Cardiac fibroblast (primary cell): ENCODE results near the gene DIP2A.

Experiments
- DNase-seq, 2 donors: peaks; one replicate each; pipeline versions ENCODE4 v3.0.0 to v3.0.0-alpha.2; 2010; ENCODE audit warnings: low read depth in 2 of 2
- H3K4me3 ChIP-seq, 2 donors: replicated peaks in 1 of 2; 1 replicate in 1 of 2; 2 replicates in 1 of 2; pipeline ENCODE4 v1.5.1; 2011; ENCODE audit warnings: low read depth in 2 of 2, low read length in 2 of 2, mild to moderate bottlenecking in 2 of 2, moderate library complexity in 1 of 2
- TF ChIP-seq, protein P1 (sequence below): IDR thresholded peaks from one replicate; pipeline ENCODE4 v1.5.1; 2011; ENCODE audit warnings: low read depth, mild to moderate bottlenecking, low read length, inconsistent platforms

Gene DIP2A

DNA sequence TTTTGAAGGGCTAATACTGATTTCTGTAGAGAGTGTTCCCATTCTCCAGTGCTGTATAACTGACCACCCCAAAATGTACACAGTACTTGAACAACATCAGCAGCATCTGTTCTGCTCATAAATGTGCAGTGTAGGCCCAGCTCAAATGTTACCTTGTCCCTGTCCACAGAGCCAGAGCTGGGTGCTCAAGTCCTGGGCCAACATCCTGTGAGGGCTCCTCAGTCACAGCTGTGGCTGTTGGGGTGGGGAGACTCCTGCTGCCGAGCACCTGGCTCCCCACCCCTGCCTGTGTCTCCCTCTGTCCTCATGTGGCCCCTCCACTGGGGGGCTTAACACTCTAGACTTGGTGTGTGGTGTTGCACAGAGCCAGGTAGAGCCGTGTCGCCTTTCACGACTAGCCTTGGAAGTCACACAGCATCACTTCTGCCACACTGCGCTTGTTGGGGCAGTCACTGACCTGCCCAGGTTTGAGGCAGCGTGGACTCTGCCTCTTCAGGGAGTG, 30.5 kb downstream of the DIP2A start:
- TF ChIP-seq, protein P1, sequence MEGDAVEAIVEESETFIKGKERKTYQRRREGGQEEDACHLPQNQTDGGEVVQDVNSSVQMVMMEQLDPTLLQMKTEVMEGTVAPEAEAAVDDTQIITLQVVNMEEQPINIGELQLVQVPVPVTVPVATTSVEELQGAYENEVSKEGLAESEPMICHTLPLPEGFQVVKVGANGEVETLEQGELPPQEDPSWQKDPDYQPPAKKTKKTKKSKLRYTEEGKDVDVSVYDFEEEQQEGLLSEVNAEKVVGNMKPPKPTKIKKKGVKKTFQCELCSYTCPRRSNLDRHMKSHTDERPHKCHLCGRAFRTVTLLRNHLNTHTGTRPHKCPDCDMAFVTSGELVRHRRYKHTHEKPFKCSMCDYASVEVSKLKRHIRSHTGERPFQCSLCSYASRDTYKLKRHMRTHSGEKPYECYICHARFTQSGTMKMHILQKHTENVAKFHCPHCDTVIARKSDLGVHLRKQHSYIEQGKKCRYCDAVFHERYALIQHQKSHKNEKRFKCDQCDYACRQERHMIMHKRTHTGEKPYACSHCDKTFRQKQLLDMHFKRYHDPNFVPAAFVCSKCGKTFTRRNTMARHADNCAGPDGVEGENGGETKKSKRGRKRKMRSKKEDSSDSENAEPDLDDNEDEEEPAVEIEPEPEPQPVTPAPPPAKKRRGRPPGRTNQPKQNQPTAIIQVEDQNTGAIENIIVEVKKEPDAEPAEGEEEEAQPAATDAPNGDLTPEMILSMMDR: no peak
- no peak overlapping the region for H3K4me3 ChIP-seq
- no peak for DNase-seq

DNA sequence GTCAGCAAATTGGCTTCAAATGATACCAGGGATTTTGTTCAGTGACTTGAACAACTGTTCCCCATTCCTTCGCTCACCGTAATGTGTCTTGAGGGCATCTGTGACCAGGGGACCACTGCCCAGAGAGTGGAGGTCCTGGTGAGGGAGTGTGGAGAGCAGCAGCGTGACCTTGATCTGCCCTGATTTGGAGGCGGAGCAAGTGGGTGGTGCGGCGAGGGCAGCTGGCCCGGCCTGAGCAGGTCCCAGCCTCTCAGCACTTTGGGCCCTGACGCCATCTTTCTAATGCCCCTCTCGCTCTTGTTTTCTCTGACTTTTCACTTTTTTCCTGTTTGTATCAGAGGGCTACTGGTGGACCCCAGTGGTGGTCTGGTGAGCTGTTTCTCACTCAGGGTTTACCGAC, 31.1 kb downstream of the DIP2A start:
- no peak overlapping the region for H3K4me3 ChIP-seq
- no peak for DNase-seq
- TF ChIP-seq, protein P1: no peak

DNA sequence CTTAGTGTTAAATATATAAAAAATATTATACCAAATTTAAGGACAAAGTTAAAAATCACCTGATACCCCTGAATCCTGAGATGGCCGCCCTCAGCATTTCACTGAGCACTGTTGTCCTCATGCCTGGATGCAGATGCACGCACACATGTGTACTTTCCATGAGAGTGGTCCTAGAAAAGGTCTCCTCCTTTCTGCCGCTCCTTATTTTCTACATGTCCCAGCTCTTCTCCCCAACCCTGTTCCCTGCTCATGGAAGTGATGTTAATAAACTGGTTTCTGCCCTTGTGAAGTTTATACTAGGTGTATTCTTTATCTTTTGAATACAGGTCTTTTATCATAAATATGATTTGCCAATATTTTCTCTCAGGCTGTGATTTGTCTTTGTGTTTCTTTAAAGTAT, 32.9 kb downstream of the DIP2A start:
- DNase-seq: no peak
- TF ChIP-seq, protein P1: no peak
- no peak overlapping the region for H3K4me3 ChIP-seq

DNA sequence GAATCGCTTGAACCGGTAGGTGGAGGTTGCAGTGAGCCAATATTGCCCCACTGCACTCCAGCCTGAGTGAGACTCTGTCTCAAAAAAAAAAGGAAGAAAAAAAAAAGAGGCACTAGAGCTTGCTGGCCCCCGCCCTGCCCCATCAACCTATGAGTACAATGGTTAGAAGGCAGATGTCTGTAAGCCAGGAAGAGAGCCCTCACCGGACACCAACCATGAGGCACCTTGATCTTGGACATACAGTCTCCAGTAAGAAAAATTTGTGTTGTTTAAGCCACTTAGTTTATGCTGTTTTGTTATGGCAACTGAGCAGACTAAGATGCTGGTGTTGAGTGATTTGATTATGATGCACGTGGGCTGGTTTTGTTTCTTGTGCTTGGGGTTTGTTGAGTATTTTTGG, 34.2 kb downstream of the DIP2A start:
- TF ChIP-seq, protein P1: no peak
- no peak for DNase-seq
- no peak overlapping the region for H3K4me3 ChIP-seq

DNA sequence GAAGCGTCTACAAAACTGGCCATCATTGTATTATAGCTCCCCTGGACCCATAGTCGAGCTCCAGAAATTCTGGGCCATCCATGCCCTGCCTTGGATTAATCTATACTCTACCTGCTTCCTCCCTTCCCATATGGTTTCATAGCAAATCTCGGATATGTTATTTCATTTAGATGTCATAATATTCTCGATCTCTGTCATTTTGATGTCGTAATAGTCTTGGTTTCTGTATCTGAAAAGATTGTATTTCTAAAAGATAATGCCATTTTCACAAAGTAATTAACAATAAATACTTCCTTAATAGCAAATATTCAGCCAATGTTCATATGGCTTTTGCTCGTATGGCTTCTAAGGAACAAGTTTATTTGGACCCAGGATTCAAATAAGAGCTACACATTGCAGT, 35.1 kb downstream of the DIP2A start:
- H3K4me3 ChIP-seq: no peak overlapping the region
- TF ChIP-seq, protein P1: no peak
- DNase-seq: no peak

DNA sequence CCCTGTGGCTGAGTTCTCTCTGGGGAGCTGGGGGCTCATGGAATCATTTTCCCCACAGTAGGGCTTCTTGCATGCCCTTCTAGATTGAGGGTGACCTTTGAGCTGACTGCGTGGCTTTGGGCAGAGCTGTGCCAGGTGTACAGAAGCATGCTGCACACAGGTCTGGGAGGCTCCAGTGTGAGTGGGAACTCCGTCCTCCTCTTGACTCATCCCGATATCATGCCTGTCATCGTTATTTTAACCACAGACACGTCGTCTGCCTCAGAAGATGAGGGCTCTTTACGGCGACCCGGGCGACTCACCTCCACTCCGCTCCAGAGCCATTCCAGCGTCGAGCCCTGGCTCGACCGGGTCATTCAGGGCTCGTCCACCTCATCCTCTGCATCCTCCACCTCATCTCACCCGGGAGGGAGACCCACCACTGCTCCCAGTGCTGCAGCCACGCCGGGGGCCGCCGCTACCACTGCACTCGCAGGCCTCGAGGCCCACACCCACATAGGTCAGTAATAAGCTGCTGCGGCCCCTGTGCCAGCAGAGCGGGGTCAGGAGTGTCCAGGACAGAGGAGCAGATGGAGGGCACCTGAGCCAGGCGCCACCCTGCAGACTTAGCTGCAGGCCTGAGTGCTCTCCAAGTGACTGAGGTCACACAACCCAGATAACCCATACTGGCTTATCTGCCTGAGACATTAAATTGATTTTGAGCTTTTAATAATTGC, 39.8 kb downstream of the DIP2A start:
- H3K4me3 ChIP-seq: no peak overlapping the region
- TF ChIP-seq, protein P1: no peak
- DNase-seq: peak in 1 of 2 donors; percentile 9
